WTC11 (cell line): ENCODE data around the gene PRKAR1B.

Experiments
- CREB1 ChIP-seq: sonication (generic); formaldehyde crosslinking; IDR thresholded peaks from 2 replicates; pipeline ENCODE4 v1.8.0; 2023; ENCODE audit warnings: mild to moderate bottlenecking, missing genetic modification reagents
- CREM ChIP-seq: sonication (generic); formaldehyde crosslinking; IDR thresholded peaks from 2 replicates; pipeline ENCODE4 v1.8.1; 2022; ENCODE audit warnings: mild to moderate bottlenecking, missing genetic modification reagents, moderate library complexity
- CTCF ChIP-seq: fragments of 200-600 bp; IDR thresholded peaks from 2 replicates; pipeline ENCODE4 v1.8.0; 2022; ENCODE audit warnings: antibody characterized with exemption
- FOXP4 ChIP-seq: sonication (generic); formaldehyde crosslinking; IDR thresholded peaks from 2 replicates; pipeline ENCODE4 v1.8.0; 2022; ENCODE audit warnings: mild to moderate bottlenecking, missing genetic modification reagents
- GRHL2 ChIP-seq: fragments of 250-450 bp; sonication (Bioruptor Pico); IDR thresholded peaks from 2 replicates; pipeline ENCODE4 v1.8.0; 2022; ENCODE audit warnings: mild to moderate bottlenecking, moderate library complexity; ENCODE audit not compliant: insufficient replicate concordance, severe bottlenecking
- MAX ChIP-seq: sonication (generic); formaldehyde crosslinking; IDR thresholded peaks from 2 replicates; pipeline ENCODE4 v1.8.0; 2022; ENCODE audit warnings: mild to moderate bottlenecking, missing genetic modification reagents
- SP1 ChIP-seq: sonication (generic); formaldehyde crosslinking; conservative IDR thresholded peaks from 2 replicates; pipeline ENCODE4 v1.8.1; 2022; ENCODE audit warnings: missing genetic modification reagents
- USF1 ChIP-seq: sonication (generic); formaldehyde crosslinking; IDR thresholded peaks from 2 replicates; pipeline ENCODE4 v1.8.0; 2022; ENCODE audit warnings: mild to moderate bottlenecking, missing genetic modification reagents

GRCh38 chr7:534075-534474 is 193.0 kb downstream of the PRKAR1B start:
- no peak for TF ChIP-seq CTCF
- TF ChIP-seq FOXP4 (CRISPR knock-in tag), result no peak
- no peak for TF ChIP-seq CREB1 (CRISPR knock-in tag)
- no peak for TF ChIP-seq SP1 (CRISPR knock-in tag)
- no peak for TF ChIP-seq USF1 (CRISPR knock-in tag)
- TF ChIP-seq MAX (CRISPR knock-in tag), result no peak
- TF ChIP-seq CREM (CRISPR knock-in tag), result no peak
- TF ChIP-seq GRHL2 (CRISPR knock-in tag), result no peak
